Renal pelvis (tissue), 4 donors: ENCODE results near the gene RELL1. TPM values are rescaled to one million over a fixed set of nuclear protein-coding genes. Genes with fewer than 3 reads are reported as not detected.

Source experiments
- DNase-seq: peaks from one replicate; pipeline ENCODE4 v3.0.0-alpha.2; 2013
- polyA plus RNA-seq, 3 donors: library from polyadenylated mRNA; unstranded; fragments of 120-200 nt; gene quantifications; one replicate each; pipeline ENCODE4 v1.2.1, GENCODE V29; 2013; ENCODE audit not compliant: insufficient read length in 3 of 3

Gene RELL1
- polyA plus RNA-seq, 3 donors: 7.7 to 10.4 (median 8.7) TPM

DNA sequence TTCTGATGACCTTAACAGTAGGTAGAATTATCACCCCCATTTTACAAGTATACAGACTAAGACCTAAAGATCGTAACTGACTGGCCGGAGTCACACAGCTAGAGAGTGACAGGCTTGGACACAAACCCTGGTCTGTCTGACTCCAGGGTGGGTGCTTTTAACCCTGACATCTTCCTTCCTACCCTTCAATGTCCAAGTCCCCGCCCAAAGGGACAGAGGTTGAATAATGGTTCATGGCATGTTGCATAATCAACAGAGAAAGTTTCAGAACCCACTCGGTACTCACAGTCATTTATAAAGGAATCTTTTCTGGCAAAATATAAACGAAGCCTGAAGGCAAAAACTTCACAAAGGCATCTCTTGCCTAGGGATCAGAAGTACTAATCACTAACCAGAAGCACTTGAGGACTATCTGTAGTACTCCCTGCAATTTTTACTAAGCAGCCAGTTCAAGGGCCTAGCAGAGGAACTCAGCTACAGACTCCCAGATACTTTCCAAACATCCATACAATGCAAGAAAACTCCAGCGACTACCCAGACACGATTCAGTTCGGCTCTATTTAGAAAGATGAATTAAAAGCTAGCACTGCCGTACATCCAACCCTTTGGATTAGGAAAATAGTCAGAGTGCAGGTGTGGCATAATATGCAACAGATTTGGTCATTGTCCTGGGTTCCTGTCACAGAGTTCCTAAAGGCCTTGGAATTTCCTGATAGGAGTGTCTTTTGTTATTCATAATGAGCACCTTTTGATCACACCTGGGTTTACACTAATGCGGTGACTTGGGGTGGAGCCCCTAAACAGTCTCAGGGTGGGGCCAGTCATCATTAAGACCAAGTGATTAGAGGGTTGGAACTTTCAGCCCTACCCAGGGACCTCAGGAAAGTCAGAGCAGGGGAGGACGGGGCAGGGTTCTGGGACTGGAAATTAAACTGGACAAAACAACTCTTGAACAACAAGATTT is 44.0 kb downstream of the RELL1 start:
- no peak for DNase-seq

DNA sequence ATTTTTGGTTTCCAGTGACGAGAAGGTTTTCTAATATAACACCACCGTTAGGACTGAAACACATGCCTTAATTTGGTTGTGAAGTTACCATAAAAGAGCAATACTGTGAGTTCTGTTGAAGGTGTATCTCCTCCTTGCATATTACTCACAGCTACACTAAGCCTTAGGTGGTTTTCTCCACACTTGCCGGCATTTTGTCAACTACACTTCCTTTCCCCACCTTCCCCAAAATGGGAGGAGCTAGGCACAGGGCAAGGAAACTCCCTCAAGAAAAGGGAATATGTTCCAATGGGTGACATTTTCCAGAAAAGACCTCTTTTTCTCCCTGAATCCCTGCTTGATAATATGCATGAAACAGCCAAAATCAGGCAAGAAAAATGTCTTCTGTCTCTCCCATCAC is 44.8 kb downstream of the RELL1 start:
- no peak for DNase-seq

DNA sequence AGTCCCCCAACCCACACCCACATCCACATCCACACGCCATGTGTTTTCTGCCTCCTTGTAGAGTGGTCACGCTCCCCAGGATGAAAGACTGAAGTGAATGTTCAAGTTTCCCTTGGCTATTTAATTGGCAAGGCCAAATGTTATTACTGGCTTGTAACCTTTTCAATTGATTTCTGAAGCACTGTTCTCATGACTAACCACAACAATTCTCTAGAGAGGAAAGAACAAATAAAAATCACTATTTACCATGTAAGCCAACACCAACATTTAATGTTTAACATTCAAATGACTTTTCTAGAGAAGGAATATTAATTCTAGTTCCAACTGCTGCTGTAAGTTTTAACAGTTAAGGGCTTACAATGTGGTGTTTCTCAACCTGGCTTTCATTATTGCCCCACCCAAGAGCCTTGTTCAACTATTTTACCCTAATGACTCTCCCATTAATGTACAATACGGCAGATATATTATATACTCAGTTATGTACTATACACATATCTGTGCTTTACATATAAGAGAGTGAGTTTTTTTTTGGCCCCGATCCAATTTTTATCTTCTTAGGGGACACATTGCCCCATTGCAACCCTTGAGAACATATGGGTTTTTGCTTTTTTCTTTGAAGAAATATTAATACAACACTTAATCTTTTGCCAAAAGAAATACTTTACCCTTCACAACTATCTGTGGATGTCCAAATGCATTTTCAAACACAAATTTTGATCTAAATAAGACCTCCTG is 46.5 kb downstream of the RELL1 start:
- no peak for DNase-seq

DNA sequence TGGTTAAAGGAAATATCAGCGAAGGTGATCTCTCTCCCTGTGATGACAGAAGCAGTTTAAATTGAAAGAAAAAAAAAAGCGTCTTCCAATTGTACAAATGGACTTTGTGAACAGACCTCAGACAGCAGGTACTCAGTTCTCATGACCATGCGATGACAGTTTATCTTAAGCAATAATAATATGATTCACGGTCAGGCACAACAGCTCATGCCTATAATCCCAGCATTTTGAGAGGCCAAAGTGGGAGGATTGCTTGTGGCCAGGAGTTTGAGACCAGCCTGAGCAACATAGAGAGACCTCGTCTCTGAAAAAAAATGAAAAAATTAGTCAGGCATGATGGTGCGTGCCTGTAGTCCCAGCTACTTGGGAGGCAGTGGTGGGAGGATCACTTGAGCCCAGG is 51.0 kb downstream of the RELL1 start:
- DNase-seq: no peak

DNA sequence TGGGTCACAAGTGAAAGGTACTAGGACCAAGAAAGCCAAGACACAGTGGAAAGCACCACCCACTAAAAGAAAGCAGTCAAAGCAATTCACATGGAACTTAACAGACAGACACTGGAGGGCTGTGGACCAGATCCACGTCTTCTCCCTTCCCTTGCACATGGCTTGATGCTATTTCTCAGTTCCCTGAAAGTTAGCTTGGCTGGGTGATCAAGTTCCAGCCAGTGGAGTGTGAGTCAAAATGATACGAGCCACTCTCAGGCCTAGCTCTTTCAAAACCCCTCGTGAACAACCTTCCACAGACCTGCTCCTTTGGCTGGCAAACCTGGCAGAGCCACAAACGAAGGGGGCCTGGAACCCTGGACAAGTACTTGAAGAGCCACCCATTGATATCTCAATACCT is 52.0 kb downstream of the RELL1 start:
- no peak for DNase-seq

DNA sequence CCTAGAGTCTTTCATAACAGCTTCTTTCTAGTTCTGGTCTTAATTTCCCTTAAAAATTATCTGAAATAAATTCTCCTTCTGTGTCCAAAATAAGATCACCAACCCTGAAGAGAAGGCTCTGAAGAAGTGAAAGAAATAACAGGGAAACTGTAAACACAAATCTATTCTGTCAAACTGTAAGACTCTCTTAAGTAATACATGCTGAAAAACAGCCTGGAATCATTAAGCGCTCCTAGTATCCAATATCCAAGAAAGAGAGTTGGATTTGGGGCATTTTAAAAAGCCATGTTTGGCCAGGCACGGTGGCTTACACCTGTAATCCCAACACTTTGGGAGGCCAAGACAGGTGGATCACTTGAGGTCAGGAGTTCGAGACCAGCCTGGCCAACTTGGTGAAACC is 53.3 kb downstream of the RELL1 start:
- no peak for DNase-seq

DNA sequence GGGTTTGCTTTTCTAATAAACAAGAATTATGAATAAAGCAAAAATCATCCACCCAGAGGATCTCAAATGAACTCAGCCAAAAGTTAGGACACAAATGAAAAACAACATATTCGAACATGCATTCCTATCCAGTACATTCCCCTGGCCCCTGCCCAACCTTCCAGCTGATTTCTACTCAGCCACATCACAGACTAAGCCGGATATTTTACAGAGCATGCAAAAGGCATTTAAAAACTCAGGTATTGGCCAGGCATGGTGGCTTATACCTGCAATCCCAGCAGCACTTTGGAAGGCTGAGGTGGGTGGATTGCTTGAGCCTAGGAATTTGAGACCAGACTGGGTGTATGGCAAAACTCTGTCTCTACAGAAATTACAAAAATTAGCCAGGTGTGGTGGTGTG is 54.6 kb downstream of the RELL1 start:
- no peak for DNase-seq

DNA sequence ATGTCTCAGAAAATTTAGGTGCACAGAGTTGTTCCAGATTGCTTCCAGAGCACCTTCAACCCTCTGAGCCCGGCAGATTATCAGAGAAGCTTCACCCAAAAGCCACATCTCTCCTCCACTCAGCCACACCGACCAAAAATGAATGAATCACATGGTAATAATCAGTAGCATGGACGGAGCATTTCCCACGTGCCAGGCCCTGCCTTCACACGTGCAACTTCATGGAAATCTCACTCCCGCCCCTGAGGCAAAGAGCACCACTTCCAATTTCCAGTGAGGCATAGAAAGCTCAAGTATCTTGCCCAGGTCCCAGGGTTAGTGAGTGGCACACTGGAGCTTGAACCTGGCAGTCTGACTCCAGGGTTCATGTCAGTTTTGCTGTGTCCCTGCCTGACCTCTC is 56.5 kb downstream of the RELL1 start:
- no peak for DNase-seq

DNA sequence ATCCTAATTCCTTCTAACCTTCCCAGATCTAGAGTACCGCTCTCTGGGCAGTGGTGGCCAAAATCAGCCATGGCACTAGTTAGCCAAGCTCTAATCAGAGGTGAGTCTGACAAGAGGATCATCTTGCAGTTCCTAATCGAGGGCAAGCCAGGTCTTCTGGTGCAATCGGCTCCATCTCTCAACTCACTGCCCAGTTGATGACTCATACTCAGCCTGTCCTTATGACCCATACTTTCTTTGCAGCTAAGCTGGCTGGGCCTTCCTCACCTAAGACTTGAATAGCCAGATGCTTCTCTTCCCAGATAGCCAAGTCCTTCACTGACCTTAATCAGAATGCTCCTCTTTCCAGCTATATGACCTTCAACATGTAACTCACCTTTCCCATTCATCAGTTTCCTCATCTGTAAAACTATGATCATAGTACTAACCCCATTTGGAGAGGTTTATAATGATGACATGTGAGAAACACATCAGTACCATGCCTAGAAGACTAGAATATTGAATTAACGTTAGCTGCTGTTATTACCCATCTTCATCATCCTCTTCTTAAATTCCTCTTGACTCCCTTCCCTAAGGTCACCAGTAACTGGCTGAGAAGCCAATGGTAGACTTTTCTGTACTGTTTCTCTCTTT is 57.1 kb downstream of the RELL1 start:
- DNase-seq: no peak

DNA sequence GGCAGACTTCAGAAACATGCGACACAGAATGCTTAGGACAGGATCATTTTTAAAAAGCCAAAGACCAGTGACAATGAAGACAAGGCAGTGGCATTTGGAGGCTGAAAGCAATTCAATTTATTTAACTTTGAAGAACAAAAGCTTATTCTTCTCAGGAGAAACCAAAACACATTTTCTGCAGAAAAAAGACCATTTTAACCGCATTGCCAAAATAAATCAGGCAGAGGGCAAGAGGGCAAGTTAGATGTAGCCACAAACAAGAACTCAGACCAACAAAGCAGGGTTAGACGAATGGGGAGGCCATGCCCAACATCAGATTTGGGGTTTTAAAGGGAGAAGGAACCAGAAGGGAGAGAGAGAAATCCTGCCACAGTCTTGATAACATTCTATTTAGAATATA is 58.9 kb downstream of the RELL1 start:
- no peak for DNase-seq

DNA sequence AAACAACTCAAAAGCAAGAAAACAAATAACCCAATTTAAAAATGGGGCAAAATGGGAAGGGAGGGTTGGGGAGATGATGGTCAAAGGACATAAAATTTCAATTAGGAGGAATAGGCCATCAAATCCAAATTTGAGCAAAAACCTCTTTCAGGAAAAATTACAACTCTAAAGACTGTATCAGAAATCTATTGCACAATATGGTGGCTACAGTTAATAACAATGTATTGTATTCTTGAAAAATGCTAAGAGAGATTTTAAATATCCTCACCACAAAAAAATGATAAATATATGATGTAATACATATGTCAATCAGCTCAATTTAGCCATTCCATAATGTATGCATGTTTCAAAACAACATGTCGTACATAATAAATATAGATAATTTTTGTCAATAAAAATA is 60.7 kb downstream of the RELL1 start:
- no peak for DNase-seq

DNA sequence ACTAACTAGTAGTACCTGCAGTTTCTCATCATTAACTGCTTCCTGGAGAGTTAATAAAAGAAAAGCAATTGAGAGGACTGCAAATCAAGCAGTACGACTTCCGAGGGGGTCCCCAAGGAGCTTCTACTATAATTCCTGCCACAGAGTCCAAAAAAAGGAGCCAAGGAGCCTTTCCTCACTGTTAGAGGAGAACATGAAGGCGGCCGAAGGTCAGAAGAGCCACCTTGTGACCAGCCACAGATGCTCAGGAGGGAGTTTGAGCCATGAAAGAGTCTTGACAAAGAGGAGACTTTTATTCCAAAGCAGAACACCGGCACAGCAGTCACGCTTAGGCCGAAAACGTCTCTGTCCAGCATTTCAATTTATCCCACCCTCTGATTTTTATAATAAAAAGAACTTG is 62.2 kb downstream of the RELL1 start:
- DNase-seq: no peak

DNA sequence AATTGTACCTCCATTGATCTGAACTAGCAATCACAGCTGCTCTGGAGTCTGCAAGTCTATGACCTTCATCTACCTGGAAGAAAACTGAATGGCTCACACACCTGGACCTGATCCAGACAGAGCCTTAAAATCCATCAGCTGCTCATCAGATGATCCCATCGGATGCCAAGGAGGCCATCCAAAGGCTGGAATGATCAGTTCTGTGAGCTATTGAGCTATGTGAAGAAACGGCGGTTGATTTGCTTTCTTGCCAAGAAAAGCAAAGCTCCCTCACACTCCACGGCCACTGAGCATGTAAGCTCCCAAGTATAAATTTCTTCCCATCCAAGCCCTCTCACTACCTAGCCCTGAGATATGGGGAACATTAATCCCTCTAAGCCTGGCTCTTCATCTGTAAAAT is 63.1 kb downstream of the RELL1 start:
- DNase-seq: no peak

DNA sequence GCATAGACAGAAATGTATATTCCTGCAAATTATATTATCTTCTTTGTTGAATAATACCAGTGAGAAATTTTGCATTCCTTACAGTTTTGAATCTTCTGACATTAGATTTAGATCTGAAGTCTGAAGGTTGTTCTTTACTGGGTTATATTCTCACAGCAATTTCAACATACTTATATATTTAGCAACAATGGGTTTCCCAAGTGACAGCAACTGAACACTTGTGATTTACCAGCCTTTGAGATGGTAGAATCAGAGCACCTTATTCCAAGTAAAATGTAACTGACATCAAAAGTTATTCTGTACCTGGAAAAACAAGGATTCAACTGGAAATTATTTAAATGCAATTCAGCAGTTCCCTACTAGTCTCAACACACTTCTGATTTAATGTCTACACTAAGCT is 66.0 kb downstream of the RELL1 start:
- no peak for DNase-seq

DNA sequence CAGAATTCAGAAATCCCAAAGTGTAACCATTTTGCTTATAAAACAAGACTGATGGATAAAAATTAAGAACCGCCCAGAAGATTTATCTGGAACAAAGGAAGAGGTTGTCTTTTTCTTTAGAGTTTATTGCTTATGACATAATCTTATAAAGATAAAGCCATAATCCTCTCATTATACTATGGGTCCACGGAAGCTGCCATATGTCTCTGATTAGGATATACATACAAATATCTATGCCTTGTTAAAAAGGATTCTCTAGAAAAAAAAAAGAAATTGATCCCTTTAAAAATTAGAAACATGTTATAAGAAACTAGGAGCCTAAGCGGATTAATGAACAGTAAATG is 70.5 kb downstream of the RELL1 start:
- DNase-seq: no peak

DNA sequence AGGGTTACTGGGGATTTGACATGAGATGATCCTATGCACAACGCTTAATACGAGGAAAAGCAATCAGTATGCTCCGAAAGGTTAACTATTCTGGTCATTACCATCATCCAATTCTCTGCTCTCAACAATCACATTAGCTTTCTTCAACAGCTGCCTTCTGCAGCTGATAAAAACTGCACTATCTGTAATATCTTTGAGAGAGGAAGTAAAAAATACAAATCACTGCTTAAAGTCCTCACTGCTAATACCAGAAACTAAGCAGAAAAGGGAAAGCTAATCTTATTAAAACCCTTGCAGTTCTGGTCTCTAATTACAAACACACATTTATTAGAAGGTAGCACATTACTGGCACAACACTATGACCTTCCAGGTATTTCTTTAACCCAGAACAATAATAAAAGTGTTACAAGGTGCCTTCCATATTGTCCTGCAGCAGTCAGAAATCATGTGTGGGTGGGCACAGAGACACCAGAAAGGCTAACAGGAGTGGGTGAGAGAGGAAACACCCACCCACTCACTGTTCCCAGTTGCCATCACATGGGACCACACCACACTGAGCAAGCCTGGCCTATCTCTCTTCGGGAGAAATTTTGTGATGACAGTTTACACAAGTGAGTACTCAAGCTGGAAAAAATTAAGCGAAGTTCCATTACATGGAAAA is 71.0 kb downstream of the RELL1 start:
- no peak for DNase-seq

DNA sequence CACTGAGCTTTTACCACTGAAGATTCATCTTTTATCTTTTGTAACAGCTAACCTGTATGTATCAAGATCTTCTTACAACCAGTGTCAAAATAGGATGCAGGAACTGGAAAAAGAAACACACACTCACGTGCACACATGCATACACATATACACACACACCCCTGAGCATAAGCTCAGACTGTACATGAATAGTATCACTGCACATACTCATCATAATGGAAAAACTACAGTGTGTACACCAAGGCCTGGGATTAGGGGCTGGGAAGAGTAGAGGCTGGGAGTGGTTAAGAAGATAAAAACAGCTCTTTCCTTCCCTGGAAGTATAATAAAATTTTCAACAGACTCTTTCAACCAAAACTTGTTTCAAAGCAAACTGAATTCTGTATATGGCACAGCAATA is 73.4 kb downstream of the RELL1 start:
- no peak for DNase-seq

DNA sequence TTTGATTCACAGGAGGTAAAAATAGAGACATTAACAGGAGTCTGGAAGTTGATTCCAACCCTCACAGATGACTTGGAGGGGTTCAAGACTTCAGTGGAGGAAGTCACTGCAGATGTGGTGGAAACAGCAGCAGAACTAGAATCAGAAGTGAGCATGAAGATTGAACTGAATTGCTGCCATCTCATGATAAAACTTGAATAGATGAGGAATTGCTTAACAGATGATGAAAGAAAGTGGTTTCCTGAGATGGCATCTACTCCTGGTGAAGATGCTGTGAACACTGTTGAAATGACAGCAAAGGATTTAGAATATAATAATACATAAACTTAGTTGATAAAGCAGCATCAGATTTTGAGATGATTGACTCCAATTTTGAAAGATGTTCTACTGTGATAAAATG is 76.5 kb downstream of the RELL1 start:
- DNase-seq: no peak

DNA sequence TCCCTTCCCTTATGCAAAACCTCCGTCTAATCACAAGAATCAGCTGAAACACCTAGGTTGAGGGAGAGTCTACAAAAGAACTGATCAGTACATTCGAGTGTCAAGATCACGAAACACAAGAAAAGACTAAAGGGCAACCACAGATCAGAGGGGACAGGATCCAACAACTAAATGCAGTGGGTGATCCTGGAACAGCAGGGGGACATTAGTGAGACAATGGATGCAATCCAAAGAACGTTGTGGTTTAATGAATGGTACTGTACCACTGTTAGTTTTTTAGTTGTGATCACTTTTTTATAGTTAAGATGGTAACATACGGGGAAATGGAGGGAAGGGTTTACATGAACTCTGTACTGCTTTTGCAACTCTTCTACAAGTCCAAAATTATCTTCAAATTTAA is 79.2 kb downstream of the RELL1 start:
- no peak for DNase-seq

DNA sequence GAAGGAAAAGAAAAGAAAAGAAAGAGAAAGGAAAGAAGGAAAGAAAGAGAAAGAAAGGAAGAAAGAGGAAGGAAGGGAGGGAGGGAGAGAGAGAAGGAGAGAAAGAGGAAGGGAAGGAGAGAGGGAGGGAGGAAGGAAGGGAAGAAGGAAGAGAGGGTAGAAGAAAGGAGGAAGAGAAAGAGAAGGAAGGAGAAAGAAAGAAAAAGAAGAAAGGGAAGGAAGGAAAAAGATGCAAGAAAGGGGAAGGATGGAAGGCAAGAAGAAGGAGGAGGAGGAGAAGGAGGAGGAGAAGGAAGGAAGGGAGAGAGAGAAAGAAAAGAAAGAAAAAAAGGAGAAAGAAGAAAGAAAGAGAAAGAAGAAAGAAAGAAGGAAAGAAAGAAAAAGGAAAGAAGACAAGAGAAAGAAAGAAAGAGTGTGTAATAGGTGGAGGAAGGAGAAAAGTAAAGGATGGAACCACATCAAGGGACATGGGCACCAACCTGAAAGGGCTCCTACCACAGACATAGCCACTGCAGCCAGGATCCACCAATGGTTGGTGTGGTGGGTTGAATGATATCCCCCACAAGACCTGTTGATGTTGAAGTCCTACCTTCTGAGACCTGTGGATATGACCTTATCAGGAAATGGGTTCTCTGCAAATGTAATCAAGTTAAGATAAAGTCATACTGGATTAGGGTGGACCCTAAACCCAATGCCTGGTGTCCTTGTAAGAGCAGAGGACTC is 80.2 kb downstream of the RELL1 start:
- no peak for DNase-seq

DNA sequence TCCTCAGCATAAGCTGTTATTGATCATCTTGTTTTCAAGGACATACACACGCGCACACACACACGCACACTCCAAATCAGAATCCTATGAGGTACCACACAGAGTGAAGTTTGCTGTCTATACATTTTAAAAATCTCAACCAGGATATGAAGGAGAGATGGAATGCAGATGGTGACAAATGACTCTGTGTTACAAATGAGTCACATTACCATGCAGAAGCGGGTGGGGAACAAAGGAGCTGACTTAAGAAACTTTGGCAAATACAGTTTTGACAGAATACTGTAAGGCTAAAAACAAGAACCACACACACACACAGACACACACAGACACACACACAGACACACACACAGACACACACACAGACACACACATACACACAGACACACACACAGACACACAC is 81.7 kb downstream of the RELL1 start:
- no peak for DNase-seq

DNA sequence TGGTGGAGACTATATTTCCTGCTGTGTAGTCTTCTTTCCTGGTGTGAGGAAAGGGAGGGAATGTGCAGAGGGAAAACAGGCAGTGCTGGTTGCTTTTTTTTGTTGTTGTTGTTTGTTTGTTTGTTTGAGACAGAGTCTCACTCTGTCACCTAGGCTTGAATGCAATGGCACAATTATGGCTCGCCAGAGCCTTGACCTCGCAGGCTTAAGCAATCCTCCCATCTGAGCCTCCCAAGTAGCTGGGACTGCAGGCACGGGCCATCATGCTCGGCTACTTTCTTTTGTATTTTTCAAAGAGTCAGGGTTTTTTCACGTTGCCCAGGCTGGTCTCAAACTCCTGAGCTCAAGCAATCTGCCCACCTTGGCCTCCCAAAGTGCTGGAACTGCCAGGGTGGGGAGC is 82.5 kb downstream of the RELL1 start:
- no peak for DNase-seq
